Stimulated activated CD4-positive, alpha-beta T cell treated with anti-CD3 and anti-CD28 coated beads, Interleukin-15, amount 100 ng/mL, for 48 hours (primary cell): ENCODE measurements around the gene PSMD3.
"Not testable (repeated sequence)": the region's sequence is repeated elsewhere in the genome, so short reads cannot be mapped to it uniquely, and the experiment has no call there.

Experiments used
- DNase-seq, 2 donors: peaks; one replicate each; pipeline ENCODE4 v3.0.0-alpha.2; 2020; ENCODE audit warnings: low read depth in 2 of 2

Gene PSMD3

DNA sequence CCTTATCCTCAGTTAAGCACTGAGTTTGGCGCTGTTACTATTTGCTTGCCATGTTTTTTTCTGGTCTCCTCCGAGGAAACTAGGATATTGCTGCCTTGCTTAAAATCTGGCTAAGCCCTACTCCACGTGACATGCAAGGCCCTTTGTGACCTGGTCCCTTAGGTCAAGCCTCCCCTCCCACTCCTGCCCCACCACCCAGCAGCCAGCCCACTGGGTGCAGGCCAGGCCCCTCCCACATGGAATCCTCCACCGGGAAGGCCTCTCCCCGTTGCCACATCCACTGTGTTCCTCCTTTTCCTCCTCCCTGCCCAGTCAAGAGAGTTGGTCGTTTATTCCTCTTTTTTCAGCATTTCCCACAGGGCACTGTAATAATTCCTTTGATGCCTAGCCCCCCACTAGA lies 16.2 kb downstream of the PSMD3 start:
- DNase-seq, result no peak

DNA sequence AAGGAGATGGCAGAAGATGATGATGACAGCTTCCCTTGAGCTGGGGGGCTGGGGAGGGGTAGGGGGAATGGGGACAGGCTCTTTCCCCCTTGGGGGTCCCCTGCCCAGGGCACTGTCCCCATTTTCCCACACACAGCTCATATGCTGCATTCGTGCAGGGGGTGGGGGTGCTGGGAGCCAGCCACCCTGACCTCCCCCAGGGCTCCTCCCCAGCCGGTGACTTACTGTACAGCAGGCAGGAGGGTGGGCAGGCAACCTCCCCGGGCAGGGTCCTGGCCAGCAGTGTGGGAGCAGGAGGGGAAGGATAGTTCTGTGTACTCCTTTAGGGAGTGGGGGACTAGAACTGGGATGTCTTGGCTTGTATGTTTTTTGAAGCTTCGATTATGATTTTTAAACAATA lies 16.9 kb downstream of the PSMD3 start:
- DNase-seq, result no peak

- no peak for DNase-seq
These were observed 18.5 kb downstream of the PSMD3 start for GRCh38 chr17:39999067-39999466.

DNA sequence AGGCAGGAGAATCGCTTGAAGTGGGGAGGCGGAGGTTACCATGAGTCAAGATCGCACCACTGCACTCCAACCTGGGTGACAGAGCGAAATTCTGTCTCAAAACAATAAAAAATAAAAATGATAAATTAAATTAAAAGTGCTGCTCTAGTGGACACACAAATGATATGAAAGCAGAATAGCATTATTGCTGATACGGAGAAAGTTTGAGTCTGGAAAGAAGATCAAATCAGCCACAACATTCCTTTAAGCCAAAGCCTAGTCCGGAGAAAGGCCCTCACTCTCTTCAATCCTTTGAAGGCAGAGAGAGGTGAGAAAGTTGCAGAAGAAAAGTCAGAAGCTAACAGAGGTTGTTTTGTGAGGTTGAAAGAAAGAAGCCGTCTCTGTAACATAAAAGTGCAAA lies 19.6 kb downstream of the PSMD3 start:
- DNase-seq, result no peak

DNA sequence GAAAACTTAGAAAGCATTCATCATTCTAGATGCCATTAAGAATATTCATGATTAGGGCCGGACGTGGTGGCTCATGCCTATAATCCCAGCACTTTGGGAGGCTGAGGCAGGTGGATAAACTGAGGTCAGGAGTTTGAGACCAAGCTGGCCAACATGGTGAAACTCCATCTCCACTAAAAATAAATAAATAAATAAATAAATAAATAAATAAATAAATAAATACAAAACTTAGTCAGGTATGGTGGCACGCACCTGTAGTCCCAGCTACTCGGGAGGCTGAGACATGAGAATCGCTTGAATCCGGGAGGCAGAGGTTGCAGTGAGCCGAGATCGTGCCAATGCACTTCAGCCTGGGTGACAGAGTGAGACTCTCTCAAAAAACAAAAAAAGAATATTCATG lies 20.7 kb downstream of the PSMD3 start:
- DNase-seq, result not testable (repeated sequence)

GRCh38 chr17:40004072-40004471 lies 23.5 kb downstream of the PSMD3 start:
- no peak for DNase-seq

GRCh38 chr17:40004712-40005111 lies 24.1 kb downstream of the PSMD3 start:
- no peak for DNase-seq

DNA sequence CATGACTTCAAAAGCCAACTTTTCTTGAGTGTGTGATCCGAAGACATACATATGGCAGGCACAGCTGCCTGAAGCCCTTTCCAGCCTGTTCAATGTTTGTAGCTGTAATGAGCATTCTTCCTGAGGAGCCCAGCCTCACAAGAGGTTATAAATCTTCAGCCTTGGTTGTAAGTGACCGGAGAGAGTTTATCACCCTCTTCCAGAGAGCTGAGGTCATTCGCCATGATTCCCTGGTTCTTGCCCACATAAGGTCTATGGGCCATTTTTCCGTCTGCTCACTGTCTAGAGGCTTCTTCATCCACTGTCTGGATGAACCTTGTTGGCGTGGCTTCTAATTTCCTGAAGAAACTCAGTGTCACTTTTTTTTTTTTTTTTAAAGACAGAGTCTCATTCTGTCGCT lies 24.9 kb downstream of the PSMD3 start:
- DNase-seq, result no peak

GRCh38 chr17:40010946-40011500 lies 30.4 kb downstream of the PSMD3 start:
- not testable (repeated sequence) for DNase-seq

DNA sequence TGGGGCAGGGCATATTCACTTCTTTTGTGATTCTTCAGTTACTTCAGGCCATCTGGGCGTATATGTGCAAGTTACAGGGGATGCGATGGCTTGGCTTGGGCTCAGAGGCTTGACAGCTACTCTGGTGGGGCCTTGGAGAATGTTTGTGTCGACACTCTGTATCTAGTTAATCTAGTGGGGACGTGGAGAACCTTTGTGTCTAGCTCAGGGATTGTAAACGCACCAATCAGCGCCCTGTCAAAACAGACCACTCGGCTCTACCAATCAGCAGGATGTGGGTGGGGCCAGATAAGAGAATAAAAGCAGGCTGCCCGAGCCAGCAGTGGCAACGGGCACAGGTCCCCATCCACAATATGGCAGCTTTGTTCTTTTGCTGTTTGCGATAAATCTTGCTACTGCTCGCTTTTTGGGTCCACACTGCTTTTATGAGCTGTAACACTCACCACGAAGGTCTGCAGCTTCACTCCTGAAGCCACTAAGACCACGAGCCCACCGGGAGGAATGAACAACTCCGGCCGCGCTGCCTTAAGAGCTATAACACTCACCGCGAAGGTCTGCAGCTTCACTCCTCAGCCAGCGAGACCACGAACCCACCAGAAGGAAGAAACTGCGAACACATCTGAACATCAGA lies 31.5 kb downstream of the PSMD3 start:
- DNase-seq, result not testable (repeated sequence)

DNA sequence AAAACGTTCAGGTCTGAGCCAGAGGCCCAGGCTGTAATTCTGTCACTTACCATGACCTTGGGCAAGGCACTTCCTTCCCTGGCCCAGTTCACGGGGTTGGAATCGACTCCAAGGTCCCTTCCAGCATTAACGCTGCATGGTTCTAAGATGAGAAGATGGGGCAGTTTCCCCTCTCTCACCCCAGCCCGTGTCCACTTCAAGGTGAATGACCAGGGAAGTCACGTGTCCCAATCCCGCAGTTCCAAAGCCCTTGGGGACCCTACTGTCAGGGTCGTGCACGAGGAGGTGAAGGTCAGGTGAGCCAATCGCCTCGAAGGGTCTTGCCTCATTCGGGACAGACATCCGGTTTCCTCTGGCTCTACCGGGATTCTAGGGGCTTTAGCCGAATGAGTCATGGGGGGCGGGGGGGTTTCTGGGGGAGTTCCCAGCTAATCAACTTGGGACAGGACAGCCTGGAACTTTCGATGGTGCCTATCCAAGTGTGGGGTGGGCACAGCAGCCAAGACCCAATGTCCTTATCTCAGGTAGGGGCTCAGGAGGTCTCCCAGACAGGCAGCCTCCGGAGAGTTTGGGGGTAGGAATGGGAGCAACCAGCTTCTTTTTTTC lies 33.9 kb downstream of the PSMD3 start:
- no peak for DNase-seq

DNA sequence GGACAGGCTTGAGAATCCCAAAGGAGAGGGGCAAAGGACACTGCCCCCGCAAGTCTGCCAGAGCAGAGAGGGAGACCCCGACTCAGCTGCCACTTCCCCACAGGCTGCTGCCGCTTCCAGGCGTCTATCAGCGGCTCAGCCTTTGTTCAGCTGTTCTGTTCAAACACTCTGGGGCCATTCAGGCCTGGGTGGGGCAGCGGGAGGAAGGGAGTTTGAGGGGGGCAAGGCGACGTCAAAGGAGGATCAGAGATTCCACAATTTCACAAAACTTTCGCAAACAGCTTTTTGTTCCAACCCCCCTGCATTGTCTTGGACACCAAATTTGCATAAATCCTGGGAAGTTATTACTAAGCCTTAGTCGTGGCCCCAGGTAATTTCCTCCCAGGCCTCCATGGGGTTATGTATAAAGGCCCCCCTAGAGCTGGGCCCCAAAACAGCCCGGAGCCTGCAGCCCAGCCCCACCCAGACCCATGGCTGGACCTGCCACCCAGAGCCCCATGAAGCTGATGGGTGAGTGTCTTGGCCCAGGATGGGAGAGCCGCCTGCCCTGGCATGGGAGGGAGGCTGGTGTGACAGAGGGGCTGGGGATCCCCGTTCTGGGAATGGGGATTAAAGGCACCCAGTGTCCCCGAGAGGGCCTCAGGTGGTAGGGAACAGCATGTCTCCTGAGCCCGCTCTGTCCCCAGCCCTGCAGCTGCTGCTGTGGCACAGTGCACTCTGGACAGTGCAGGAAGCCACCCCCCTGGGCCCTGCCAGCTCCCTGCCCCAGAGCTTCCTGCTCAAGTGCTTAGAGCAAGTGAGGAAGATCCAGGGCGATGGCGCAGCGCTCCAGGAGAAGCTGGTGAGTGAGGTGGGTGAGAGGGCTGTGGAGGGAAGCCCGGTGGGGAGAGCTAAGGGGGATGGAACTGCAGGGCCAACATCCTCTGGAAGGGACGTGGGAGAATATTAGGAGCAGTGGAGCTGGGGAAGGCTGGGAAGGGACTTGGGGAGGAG lies 34.7 kb downstream of the PSMD3 start, which contains the start of gene CSF3:
Gene CSF3 (plus strand): TSS at position 436 of the 993 bp plus-strand sequence. CDS start 35 bp downstream, at position 471.
- no peak for DNase-seq

DNA sequence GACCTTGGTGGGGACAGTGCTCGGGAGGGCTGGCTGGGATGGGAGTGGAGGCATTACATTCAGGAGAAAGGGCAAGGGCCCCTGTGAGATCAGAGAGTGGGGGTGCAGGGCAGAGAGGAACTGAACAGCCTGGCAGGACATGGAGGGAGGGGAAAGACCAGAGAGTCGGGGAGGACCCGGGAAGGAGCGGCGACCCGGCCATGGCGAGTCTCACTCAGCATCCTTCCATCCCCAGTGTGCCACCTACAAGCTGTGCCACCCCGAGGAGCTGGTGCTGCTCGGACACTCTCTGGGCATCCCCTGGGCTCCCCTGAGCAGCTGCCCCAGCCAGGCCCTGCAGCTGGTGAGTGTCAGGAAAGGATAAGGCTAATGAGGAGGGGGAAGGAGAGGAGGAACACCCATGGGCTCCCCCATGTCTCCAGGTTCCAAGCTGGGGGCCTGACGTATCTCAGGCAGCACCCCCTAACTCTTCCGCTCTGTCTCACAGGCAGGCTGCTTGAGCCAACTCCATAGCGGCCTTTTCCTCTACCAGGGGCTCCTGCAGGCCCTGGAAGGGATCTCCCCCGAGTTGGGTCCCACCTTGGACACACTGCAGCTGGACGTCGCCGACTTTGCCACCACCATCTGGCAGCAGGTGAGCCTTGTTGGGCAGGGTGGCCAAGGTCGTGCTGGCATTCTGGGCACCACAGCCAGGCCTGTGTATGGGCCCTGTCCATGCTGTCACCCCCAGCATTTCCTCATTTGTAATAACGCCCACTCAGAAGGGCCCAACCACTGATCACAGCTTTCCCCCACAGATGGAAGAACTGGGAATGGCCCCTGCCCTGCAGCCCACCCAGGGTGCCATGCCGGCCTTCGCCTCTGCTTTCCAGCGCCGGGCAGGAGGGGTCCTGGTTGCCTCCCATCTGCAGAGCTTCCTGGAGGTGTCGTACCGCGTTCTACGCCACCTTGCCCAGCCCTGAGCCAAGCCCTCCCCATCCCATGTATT lies 35.7 kb downstream of the PSMD3 start:
- DNase-seq, result no peak

DNA sequence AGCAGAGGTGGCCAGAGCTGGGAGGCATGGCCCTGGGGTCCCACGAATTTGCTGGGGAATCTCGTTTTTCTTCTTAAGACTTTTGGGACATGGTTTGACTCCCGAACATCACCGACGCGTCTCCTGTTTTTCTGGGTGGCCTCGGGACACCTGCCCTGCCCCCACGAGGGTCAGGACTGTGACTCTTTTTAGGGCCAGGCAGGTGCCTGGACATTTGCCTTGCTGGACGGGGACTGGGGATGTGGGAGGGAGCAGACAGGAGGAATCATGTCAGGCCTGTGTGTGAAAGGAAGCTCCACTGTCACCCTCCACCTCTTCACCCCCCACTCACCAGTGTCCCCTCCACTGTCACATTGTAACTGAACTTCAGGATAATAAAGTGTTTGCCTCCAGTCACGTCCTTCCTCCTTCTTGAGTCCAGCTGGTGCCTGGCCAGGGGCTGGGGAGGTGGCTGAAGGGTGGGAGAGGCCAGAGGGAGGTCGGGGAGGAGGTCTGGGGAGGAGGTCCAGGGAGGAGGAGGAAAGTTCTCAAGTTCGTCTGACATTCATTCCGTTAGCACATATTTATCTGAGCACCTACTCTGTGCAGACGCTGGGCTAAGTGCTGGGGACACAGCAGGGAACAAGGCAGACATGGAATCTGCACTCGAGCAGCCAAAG lies 36.9 kb downstream of the PSMD3 start:
- no peak for DNase-seq

DNA sequence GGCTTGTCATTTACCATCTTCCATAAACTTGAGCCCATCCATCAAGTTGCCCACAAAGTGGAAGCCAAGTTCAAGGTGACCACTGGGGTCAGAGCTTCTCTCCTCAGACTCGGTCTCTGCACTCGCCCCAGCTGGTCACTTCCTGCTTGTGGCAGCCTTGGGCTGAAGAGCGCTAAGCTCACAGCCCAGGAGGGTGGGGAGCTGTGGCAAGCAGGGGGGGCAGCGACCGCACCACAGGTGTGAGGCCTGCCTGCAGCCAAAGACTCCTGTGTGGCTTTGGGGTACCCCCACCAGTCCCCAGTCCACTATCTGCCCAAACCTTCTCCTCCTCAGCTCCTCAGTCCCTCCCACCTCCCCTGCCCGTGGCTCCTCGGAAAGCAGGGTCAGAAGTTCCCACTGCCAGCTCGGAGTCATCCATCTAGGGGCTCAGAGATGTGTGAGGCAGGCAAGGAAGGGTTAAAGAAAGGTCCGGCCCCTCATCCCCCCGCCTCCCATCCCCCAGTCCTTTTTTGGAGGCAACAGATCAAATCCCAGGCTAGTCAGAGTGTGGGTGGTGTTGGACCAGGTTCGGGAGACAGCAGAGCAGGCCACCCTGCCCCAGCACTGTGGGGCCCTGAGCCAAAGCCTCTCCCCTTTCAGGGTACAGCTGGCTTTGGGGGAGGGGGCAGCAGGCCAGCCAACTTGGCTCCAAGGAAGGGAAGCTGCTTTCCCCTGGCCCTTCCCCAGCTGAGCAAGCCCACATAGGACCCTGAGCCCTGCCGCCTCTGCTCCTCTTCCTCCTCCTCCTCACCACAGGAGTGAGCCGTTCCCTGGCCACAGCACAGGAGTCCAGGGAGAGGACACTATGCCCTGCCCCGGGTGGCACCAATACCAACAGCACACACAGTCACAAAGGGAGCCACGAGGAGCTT lies 37.9 kb downstream of the PSMD3 start:
- no peak for DNase-seq

- DNase-seq, result no peak
These were observed 38.8 kb downstream of the PSMD3 start for GRCh38 chr17:40019140-40019991.

- no peak for DNase-seq
These were observed 39.5 kb downstream of the PSMD3 start for GRCh38 chr17:40020146-40020545.

- no peak for DNase-seq
These were observed 40.9 kb downstream of the PSMD3 start for GRCh38 chr17:40021451-40021971.
